Measurements from ENCODE around the gene CAMTA1.

GRCh38 chr1:7317888-7318287 lies 532.6 kb downstream of the CAMTA1 start:
- no peak for TF ChIP-seq CTCF (IDR thresholded peaks at IDR 0.05)
- TF ChIP-seq POLR2A (IDR thresholded peaks at IDR 0.05), result no peak
